Lung microvascular endothelial cell (primary cell): Measurements from ENCODE around the gene KRTAP16-1. TPM values are rescaled to one million over a fixed set of nuclear protein-coding genes. Genes with fewer than 3 reads are reported as not detected.

Source experiments
- total RNA-seq: library from RNA; depleted of rRNA; stranded (reverse); fragments of >200 nt; gene quantifications from 2 replicates; pipeline ENCODE4 v1.2.1, GENCODE V29; 2014

KRTAP16-1 gene
- total RNA-seq, 1 donor from 2014 or later = not detected

Other genes with a start within 250 kb of the KRTAP16-1 start
- not detected in 2 replicates for gene KRTAP2-3, start 249.2 kb downstream of the KRTAP16-1 start, total RNA-seq
- not detected in 2 replicates for gene KRTAP2-4, start 243.4 kb downstream of the KRTAP16-1 start, total RNA-seq
- not detected in 2 replicates for gene KRTAP4-7, start 225.2 kb downstream of the KRTAP16-1 start, total RNA-seq
- gene KRTAP4-8, start 211.2 kb downstream of the KRTAP16-1 start, total RNA-seq = not detected in 2 replicates
- not detected in 2 replicates for gene KRTAP4-16, start 207.1 kb downstream of the KRTAP16-1 start, total RNA-seq
- gene KRTAP4-9, start 203.9 kb downstream of the KRTAP16-1 start, total RNA-seq = not detected in 2 replicates
- gene KRTAP4-11, start 190.9 kb downstream of the KRTAP16-1 start, total RNA-seq = not detected in 2 replicates
- gene KRTAP4-12, start 185.1 kb downstream of the KRTAP16-1 start, total RNA-seq = not detected in 2 replicates
- not detected in 2 replicates for gene KRTAP4-6, start 168.8 kb downstream of the KRTAP16-1 start, total RNA-seq
- not detected in 2 replicates for gene KRTAP4-5, start 159.5 kb downstream of the KRTAP16-1 start, total RNA-seq
- gene KRTAP4-4, start 148.6 kb downstream of the KRTAP16-1 start, total RNA-seq = not detected in 2 replicates
- gene KRTAP4-3, start 141.1 kb downstream of the KRTAP16-1 start, total RNA-seq = not detected in 2 replicates
- not detected in 2 replicates for gene KRTAP4-2, start 131.1 kb downstream of the KRTAP16-1 start, total RNA-seq
- gene KRTAP4-1, start 124.4 kb downstream of the KRTAP16-1 start, total RNA-seq = not detected in 2 replicates
- gene KRTAP9-1, start 119.4 kb downstream of the KRTAP16-1 start, total RNA-seq = not detected in 2 replicates
- not detected in 2 replicates for gene KRTAP9-2, start 82.7 kb downstream of the KRTAP16-1 start, total RNA-seq
- not detected in 2 replicates for gene KRTAP9-3, start 76.9 kb downstream of the KRTAP16-1 start, total RNA-seq
- not detected in 2 replicates for gene KRTAP9-8, start 71.3 kb downstream of the KRTAP16-1 start, total RNA-seq
- gene KRTAP9-4, start 59.6 kb downstream of the KRTAP16-1 start, total RNA-seq = not detected in 2 replicates
- gene KRTAP9-9, start 53.9 kb downstream of the KRTAP16-1 start, total RNA-seq = not detected in 2 replicates
- gene KRTAP9-6, start 43.9 kb downstream of the KRTAP16-1 start, total RNA-seq = not detected in 2 replicates
- not detected in 2 replicates for gene KRTAP9-7, start 33.6 kb downstream of the KRTAP16-1 start, total RNA-seq
- gene KRTAP29-1, start 6.5 kb downstream of the KRTAP16-1 start, total RNA-seq = not detected in 2 replicates
- gene KRTAP17-1, start 6.4 kb upstream of the KRTAP16-1 start, total RNA-seq = not detected in 2 replicates
- not detected in 2 replicates for gene KRT33A, start 41.5 kb upstream of the KRTAP16-1 start, total RNA-seq
- gene KRT33B, start 60.5 kb upstream of the KRTAP16-1 start, total RNA-seq = not detected in 2 replicates
- gene KRT34, start 73.0 kb upstream of the KRTAP16-1 start, total RNA-seq = not detected in 2 replicates
- not detected in 2 replicates for gene KRT31, start 88.3 kb upstream of the KRTAP16-1 start, total RNA-seq
- gene KRT37, start 115.3 kb upstream of the KRTAP16-1 start, total RNA-seq = not detected in 2 replicates
- gene KRT38, start 131.7 kb upstream of the KRTAP16-1 start, total RNA-seq = not detected in 2 replicates
- not detected in 2 replicates for gene KRT32, start 158.1 kb upstream of the KRTAP16-1 start, total RNA-seq
- not detected in 2 replicates for gene KRT35, start 171.8 kb upstream of the KRTAP16-1 start, total RNA-seq
- not detected in 2 replicates for gene KRT36, start 180.6 kb upstream of the KRTAP16-1 start, total RNA-seq
- under 0.01 TPM in 1 of 2 replicates, not detected in the other for gene KRT13, start 196.3 kb upstream of the KRTAP16-1 start, total RNA-seq
- gene KRT15, start 209.6 kb upstream of the KRTAP16-1 start, total RNA-seq = 0.20 and 1.5 TPM in 2 replicates
- gene KRT19, start 219.0 kb upstream of the KRTAP16-1 start, total RNA-seq = 2.8 and 13.1 TPM in 2 replicates